Kidney epithelial cell (primary cell): Measurements from ENCODE around the gene MRPL21. TPM values are rescaled to one million over a fixed set of nuclear protein-coding genes. Genes with fewer than 3 reads are reported as not detected.

Experiments
- DNase-seq: peaks from one replicate; pipeline ENCODE4 v3.0.0-alpha.2; 2010; ENCODE audit warnings: low read depth
- H3K27me3 ChIP-seq: 2 replicates; pipeline ENCODE4 v1.6.0; 2011; ENCODE audit warnings: low read length; ENCODE audit not compliant: control insufficient read depth, insufficient read depth
- H3K36me3 ChIP-seq: 2 replicates; pipeline ENCODE4 v1.5.1; 2011; ENCODE audit warnings: low read length; ENCODE audit not compliant: control insufficient read depth, insufficient read depth
- H3K4me3 ChIP-seq: 2 replicates; pipeline ENCODE4 v1.5.1; 2011; ENCODE audit warnings: low read depth, mild to moderate bottlenecking, control low read depth, low read length
- total RNA-seq: library from RNA; depleted of rRNA; stranded (reverse); fragments of >200 nt; gene quantifications from 2 replicates; pipeline ENCODE4 v1.2.3, GENCODE V29; 2015
- TF ChIP-seq, protein P1 (sequence below): IDR thresholded peaks from 2 replicates; pipeline ENCODE4 v1.5.1; 2011; ENCODE audit warnings: mild to moderate bottlenecking, moderate library complexity, low read length, control low read depth, inconsistent platforms; ENCODE audit not compliant: insufficient read depth, poor library complexity, severe bottlenecking

Gene MRPL21
- total RNA-seq, 1 donor from 2014 or later, result 84.3 TPM

DNA sequence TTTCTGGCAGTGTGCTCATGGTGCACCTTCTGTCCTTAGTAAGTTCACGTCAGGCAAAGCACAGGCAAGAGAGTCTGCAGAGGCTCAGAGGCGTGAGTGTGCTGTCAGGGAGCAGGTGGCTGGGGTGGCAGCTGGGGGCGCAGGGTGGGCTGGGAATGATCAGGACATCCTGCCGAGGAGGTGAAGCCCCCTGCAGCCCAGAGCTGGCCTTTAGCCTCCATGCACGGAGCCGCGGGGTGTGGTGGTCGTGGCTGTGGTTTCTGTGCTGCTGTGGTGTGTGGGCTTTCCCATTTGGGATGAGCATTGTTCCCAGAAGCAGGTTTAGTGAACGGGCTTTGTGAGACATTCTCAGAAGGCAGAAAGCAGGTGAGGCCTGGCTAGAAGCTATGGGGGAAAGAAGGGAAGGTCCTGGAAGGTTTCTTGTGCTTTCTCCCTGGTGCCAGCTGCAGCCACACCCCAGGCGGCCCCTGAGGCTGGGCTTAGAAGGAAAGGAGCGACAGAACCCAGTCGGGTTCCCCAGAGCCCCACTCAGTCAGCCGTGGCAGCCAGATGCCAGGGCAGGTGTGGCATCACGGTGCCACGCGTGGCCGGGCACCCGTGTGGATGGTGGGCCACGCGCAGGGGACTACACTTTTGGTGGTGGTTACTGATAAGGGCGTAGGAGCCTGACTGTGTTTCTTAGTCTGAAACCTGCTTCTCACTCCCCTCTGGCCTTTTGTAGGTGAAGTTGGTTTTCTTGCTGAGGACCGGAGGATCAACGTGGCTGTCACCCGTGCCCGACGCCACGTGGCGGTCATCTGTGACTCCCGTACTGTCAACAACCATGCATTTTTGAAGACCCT, 32.1 kb upstream of the MRPL21 start:
- TF ChIP-seq, protein P1, sequence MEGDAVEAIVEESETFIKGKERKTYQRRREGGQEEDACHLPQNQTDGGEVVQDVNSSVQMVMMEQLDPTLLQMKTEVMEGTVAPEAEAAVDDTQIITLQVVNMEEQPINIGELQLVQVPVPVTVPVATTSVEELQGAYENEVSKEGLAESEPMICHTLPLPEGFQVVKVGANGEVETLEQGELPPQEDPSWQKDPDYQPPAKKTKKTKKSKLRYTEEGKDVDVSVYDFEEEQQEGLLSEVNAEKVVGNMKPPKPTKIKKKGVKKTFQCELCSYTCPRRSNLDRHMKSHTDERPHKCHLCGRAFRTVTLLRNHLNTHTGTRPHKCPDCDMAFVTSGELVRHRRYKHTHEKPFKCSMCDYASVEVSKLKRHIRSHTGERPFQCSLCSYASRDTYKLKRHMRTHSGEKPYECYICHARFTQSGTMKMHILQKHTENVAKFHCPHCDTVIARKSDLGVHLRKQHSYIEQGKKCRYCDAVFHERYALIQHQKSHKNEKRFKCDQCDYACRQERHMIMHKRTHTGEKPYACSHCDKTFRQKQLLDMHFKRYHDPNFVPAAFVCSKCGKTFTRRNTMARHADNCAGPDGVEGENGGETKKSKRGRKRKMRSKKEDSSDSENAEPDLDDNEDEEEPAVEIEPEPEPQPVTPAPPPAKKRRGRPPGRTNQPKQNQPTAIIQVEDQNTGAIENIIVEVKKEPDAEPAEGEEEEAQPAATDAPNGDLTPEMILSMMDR, result no peak
- Histone ChIP-seq H3K4me3 (no peak overlapping the region), H3K36me3 (peaks cover 1% of the 10 kb centered on the region), H3K27me3 (no peaks in the 10 kb centered on the region)
- DNase-seq, result no peak

DNA sequence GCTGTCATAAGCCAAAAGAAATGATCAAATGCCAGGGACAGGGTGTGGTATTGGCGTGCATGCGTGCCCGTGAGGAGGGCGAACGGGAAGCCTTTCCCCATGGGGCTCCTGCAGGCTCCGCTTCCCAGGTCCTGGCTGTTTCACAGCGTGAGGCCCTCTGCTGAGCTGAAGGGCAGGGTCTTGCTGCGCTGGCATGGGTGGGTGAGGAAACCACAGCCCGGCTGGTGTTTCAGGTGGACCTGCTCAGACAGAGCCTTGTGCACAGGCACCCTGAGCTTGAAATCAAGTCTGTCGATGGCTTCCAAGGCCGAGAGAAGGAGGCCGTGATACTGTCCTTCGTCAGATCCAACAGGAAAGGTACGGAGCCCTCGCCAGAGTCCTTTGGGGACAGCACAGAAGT, 31.4 kb upstream of the MRPL21 start:
- TF ChIP-seq, protein P1, result no peak
- H3K36me3 ChIP-seq, result peaks cover 1% of the 10 kb centered on the region

DNA sequence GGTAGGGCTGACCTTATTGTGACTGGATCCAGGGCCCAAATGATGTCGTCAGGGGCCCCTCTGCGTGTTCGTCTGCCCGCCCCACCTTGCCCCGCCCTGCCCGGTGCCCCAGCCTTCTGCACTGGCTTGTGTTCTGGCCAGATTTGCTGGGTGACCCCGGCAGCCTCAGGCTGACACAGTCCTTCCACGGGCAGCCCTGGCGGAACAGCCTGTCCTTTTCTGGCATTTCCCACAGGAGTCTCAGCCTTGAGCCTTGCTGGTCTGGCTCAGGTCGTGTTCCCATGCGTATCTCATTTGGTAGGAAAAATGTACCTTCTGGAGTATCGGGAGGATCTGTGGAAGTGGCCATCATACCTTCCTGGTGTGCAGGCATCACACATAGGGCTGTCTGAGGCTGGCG, 31.0 kb upstream of the MRPL21 start:
- TF ChIP-seq, protein P1, result no peak
- DNase-seq, result no peak
- no peak overlapping the region for H3K4me3 ChIP-seq
- peaks cover 1% of the 10 kb centered on the region for H3K36me3 ChIP-seq
- no peaks in the 10 kb centered on the region for H3K27me3 ChIP-seq

More for the DNA sequence above, 31.4 kb upstream of the MRPL21 start:
- no peak for DNase-seq
- H3K27me3 ChIP-seq, result no peaks in the 10 kb centered on the region
- no peak overlapping the region for H3K4me3 ChIP-seq

DNA sequence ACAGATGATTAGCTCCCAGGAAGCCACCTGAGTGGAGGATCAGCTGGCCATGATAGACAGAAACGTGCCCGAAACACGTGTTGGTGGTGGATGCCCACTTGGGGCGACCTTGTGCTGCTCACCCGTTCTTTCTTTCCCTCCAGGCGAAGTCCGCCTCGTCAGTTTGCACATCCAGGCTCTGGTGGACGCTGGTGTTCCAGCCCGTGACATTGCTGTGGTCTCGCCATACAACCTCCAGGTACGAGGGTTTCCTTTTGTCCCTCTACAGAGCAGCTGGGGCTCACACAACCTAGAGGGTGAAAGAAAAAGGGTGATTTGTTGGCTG, 30.7 kb upstream of the MRPL21 start:
- Histone ChIP-seq H3K4me3 (no peak overlapping the region), H3K36me3 (peaks cover 1% of the 10 kb centered on the region), H3K27me3 (no peaks in the 10 kb centered on the region)
- TF ChIP-seq, protein P1, result no peak
- DNase-seq, result no peak

DNA sequence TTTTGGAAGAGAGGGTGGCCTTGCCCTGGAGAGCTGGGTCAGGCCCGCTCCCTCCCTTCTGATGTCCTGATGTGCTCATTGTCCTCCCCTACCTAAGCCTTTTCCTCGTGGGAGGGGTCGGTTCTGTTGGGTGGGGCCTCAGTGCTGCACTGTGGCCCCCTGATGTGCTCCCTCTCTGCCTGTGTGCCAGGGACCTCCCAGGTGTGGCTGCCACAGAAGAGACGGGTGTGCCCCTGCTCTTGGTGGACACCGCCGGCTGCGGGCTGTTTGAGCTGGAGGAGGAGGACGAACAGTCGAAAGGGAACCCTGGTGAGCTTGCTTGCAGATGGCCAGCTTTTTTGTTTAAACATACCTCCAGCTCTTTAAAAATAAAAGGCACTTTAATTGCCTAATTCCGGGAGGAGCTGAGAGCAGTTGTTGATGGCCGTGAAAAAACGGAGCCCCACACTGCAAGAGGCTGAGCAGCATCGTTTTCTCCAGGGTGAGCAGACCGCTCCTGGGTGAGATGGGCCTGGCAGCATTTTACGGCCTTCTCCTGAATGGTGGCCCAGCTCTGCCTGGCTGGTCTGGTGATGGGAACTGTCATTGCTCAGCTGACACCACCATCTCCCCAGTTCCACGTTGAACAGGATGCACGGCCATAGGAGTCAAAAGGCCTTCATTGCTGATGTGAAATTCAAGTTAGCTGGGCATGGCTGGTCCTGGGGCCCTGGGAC, 30.1 kb upstream of the MRPL21 start:
- no peak for DNase-seq
- Histone ChIP-seq H3K4me3 (no peak overlapping the region), H3K36me3 (peaks cover 1% of the 10 kb centered on the region), H3K27me3 (no peaks in the 10 kb centered on the region)
- TF ChIP-seq, protein P1, result no peak
